Measurements from ENCODE around the gene SLC6A8.

DNA sequence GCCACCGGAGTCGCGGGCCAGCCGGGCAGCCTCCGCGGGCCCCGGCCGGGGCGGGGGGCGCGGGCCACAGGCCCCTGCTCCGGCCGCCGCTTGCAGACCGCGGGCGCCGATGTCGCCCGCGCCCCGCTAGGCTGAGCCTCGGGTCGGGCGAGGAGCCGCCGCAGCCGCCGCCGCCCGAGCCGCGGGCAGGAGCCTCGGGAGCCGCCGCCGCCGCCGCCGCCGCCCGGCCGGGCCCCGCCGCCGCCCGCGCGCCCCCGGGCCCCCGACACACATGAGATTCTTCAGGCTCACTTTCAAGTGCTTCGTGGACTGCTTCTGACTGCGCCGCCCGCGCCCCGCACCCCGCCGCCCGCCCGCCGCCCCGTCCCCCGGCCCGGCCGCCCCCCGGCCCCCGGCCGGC is 345 bp downstream of the SLC6A8 start:
- TF ChIP-seq, protein P1, sequence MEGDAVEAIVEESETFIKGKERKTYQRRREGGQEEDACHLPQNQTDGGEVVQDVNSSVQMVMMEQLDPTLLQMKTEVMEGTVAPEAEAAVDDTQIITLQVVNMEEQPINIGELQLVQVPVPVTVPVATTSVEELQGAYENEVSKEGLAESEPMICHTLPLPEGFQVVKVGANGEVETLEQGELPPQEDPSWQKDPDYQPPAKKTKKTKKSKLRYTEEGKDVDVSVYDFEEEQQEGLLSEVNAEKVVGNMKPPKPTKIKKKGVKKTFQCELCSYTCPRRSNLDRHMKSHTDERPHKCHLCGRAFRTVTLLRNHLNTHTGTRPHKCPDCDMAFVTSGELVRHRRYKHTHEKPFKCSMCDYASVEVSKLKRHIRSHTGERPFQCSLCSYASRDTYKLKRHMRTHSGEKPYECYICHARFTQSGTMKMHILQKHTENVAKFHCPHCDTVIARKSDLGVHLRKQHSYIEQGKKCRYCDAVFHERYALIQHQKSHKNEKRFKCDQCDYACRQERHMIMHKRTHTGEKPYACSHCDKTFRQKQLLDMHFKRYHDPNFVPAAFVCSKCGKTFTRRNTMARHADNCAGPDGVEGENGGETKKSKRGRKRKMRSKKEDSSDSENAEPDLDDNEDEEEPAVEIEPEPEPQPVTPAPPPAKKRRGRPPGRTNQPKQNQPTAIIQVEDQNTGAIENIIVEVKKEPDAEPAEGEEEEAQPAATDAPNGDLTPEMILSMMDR (conservative IDR thresholded peaks at IDR 0.05; ENCODE audit: low read length), result no peak
- TF ChIP-seq EZH2phosphoT487 (IDR thresholded peaks at IDR 0.05; ENCODE audit: borderline replicate concordance), result no peak

Data from Loucy (cell line).